HG03342 (cell line): ENCODE measurements around the gene ADAM12.
"Not testable (repeated sequence)": the region's sequence is repeated elsewhere in the genome, so short reads cannot be mapped to it uniquely, and the experiment has no call there.

ENCODE experiments used
- ATAC-seq: cut with Tn5 transposase; IDR thresholded peaks from one replicate; pipeline ENCODE4 v1.9.1; 2021; ENCODE audit warnings: mild to moderate bottlenecking, moderate library complexity; ENCODE audit not compliant: unreplicated experiment

The ADAM12 gene

DNA sequence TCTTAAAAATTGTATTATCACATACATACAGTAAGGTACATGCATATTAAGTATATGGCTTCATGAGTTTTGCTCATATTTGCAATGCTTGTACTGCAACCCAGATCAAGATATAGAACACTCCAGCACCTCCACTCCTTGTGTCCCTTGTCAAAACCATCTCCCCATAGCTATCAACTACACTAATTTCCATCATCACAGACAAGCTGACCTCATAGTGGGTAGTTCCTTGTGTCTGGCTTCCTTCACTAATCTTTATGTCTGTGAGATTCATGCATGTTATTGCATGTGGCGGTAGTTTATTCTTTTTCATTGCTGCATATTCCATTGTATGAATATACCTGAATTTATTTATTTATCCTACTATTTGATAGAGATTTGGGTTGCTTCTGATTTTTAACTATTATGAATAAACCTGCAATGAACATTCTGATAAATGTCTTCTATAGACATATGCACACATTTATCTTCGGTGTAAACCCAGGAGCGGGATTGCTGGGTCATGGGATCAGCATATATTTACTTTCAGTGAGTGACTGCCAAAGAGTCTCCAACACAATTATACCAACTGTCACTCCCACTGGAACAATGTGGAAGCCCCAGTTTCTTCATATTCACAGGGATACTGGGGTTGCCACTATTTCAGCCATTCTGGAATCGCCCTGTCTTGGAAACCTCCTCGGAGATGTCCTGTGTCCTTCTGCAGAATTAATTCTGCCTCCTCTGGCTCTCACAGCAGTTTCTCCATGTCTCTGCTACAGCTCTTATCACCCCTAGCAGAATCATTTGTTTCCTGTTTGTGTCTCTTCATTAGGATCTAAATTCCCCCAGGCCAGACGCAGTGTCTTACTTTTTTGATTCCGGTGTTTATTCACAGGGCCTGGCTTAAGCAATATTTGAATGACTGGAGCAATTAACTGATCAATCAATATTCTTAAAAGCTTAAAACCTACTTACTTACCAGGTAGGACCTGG lies 14.7 kb upstream of the ADAM12 start:
- ATAC-seq: no peak

DNA sequence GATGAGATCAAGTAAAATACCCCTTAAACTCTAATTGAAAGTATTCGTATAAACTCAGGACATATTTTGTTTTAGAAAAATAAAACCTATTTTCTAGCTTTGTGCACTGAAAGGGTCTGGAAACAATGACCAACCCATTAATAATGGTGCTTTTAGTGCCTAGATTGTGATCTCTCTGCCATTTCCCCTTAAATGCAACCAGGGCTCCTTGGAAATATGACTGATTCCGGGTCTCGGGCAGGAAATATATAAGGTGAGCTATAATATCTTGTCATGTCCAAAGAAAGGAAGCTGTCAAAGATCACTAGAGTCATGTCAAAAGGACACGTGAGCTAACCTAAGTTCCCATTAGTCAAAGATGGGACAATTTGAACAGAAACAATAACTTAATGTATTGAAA lies 12.4 kb upstream of the ADAM12 start:
- ATAC-seq: no peak

DNA sequence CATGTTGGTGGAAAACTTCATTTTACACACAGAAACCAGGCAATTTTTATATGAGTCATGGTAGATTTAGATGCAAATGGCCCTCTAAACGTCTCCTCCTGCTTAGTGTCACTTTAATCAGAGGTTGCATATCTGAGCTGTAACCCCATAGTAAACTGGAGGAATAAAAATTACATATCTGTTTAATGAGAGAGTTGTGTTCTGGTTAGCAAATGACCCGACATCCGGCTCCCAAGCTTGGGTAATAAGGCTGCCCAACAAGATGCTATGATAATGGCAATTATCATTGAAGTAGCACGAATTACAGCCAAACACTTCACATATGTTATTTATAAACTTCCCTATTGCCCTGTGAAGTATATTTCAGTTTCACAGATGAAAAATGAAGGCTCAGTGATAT lies 10.6 kb upstream of the ADAM12 start:
- ATAC-seq: no peak

DNA sequence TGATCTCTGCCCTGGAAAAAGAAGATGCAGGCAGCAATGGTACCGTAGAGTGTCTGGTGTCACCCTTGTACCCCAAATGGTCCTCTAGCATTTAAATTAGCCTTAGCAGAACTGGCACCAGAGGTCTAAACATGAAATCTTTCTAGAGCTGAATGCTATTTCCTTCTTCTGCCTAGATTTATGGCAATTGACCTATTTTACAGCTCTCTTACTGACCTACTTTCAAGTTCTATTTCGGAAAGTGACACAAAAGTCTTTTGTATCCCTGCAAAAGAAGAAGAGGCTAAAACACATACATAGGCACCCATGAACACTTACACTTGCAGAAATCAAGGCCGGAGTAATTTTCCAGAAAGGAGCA lies 10.1 kb upstream of the ADAM12 start:
- ATAC-seq: no peak

DNA sequence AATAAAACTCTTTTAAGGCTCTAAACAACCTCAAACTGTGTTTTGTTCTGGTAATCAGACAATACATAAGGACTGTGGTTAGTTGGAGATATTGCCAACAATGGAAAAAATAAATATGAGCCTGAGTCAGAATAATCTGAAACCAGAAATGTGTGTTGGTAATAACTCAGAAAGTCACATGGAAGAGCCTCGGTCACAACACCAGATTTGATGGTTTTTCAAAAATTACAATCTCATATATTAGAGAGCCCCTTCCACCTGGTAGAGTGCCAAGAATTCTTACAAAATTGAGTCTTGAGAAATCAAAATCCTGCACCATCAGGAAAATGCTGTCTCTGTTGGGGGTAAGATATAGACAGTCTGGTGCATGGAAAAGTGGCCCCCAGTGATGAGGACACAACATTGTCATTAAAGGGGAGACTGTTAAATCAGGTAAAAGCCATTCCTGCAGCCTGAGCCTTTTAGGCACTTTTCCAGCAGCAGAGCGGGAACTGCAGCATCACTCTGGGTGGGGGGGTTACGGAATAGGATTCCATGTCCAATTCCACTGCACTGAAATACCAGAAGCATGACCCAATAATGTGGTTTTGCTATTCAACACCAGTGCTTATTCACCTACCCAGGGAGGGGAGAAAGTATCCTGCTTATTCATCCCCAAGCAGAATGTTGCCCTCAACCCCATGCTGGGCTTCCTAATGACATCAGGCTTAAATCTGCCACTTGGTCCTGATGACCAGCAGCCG lies 9.5 kb upstream of the ADAM12 start:
- ATAC-seq: no peak

DNA sequence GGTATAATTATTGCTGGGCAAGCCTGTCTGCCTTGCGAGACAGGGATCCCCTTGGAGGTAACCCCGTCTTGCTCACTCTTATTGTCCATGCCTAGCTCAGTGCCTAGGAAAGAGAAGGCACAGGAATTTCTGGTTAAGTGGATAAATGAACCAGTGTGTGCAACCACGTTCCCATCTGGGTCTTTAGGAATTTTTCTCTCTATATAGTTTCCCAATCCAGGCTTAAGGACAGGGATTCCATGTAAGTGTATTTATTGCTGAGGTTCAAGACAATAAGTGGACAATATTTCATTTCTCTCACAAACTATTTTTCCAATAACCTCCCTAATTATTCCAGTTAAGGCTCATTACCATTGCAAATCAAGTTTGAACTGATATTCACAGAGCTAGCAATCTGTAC lies 8.9 kb upstream of the ADAM12 start:
- ATAC-seq: no peak

DNA sequence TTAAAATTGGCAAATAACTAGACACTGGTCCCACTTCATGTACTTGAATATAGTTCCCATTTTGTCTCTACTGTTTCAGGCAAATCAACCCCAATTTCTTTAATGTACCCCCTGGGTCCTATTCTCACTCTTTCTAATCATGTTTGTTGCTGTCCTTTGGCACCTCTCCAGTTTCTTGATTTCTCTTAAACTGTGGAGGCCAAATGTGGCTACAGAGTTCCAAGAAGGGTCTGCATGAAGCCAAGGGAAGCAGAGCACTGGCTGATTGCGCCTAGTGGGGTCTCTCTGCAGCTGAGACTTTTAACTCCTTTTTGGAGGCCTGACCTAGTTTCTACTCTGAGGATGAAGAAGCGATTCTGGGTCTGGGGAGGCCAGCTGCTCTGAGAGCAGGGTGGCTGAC lies 6.7 kb upstream of the ADAM12 start:
- no peak for ATAC-seq

DNA sequence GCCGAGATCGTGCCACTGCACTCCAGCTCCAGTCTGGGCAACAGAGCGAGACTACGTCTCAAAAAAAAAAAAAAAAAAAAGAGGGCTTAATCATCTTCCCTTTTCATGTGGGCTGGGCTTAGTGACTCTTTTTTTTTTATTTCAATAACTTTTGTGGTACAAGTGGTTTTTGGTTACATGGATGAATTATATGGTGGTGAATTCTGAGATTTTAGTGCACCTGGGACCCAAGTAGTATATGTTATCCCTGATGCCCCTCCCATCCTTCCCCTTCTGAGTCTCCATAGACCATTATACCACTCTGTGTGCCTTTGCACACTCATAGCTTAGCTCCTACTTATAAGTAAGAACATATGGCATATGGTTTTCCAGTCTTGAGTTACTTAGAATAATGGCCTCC lies 4.8 kb upstream of the ADAM12 start:
- no peak for ATAC-seq

DNA sequence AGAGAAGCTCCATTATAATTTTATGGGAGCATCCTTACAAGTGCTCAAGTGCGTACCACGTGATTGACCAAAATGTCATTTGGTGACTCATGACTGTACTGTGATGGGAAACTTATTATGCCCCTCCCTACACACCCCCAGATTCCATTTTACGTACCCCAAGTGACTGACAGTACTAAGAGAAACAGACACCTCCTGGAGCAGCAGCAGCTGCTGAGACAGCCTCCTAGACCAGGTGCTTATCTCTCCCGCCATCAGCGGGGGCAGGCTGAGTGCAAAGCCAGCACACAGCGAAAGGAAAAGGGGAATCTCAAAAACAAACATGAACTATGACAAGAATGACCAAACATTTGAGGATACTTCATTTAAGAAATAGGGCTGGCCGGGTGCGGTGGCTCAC lies 4.2 kb upstream of the ADAM12 start:
- no peak for ATAC-seq

DNA sequence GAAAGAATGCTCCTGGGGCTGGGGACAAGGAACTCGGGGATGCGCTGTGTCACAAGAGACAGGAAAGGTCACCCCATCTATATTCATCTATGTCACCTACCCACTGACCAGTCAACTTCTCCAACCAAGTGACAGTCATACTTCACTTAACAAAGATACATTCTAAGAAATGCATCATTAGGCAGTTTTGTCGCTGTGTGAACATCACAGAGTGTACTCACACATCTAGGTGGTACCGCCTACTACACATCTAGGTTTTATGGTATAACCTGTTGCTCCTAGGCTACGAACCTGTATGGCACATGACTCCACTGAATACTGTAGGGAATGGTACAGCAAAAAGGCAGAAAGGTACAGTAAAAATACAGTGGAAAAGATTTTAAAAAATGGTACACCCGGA lies 3.8 kb upstream of the ADAM12 start:
- ATAC-seq: no peak

DNA sequence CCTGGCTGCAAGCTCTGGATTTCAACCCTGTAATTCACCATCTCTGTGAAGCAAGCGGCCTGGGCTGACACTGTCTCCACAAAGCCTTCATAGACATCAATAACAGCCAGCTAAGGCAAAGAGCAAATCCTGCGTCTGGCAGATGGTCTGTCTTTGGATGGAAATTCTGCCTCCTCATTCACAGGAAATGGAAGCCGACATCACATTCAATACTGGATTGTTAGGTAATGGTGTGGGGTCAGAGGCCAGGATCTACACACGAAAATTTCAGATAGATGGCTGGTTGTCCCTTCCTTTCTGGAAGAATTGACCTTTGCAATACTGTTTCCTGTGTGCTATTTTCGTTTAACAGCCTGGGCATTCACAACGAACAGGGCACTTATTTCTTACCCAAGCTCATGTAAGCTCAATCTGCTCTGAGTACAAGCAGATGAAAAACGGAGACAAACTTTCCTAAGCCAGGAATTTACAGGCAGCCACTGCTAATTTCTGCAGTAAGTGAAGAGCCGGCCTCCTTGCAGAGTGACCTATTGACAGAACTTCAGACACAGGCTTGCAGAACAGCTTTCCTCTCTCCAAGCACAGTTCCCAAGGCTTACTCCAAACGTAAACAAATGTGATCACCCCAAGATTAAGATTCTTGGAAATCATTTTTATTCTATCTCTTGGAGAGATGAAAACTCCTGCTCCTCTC lies 3.1 kb upstream of the ADAM12 start:
- ATAC-seq: no peak

DNA sequence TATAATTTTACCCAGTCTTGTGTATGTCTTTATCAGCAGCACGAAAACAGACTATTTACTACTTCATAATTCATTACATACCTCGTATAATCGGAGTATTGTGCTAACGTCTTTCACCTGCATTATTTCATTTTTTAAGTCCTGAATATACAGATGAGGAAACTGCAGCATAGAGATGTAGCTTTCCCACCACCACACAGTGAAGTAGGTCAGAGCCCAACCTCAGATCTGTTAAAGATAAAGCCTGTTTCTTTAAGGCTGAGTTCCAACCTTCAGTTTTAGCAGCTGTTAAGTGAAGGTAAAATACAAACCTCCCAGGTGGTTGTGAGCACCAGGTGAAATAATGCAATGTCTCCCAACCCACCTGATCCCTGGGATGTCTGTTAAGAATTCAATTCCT lies 2.0 kb upstream of the ADAM12 start:
- no peak for ATAC-seq

DNA sequence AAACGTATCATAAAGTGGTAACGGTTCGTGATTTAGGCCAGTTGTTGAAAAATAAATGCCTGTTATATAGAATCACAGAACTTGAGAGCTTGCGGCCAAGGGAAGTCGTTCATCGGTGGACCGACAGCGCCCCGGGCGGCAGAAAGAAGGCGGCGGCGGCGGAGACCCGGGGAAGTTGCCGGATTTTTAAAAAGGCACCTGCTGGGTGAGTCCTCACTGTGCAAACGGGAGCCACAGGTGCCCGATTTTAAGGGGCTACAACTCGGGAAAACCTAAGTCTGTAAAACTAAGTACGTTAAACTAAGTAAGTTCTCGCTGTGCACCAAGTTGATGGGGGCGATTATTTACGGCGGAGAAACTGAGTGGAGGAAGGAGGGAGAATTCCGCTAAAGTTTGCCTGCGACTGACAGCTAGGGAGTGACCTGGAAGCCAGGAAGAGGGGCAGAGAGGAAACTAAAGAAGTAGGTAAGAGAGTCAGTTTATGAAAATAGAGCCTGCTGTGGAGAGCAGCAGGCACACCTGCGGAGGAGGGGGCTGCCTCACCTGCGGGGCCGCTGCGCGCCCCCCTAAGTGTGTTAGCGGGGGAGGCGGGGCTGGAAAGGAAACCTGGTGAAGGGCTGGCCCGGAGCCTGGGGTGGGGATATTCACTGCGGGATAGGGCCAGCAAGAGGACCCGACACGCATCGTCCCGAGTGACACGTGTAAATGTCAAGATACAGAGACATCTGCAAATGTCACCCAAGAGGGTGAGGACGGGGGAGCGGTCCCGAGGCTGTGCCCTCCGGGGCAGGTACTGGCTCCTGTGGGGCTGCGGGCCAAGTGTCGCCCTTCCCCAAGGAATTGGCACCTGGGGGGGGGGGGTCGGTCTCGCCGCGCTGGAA lies 996 bp downstream of the ADAM12 start:
- ATAC-seq: peak; percentile 48

DNA sequence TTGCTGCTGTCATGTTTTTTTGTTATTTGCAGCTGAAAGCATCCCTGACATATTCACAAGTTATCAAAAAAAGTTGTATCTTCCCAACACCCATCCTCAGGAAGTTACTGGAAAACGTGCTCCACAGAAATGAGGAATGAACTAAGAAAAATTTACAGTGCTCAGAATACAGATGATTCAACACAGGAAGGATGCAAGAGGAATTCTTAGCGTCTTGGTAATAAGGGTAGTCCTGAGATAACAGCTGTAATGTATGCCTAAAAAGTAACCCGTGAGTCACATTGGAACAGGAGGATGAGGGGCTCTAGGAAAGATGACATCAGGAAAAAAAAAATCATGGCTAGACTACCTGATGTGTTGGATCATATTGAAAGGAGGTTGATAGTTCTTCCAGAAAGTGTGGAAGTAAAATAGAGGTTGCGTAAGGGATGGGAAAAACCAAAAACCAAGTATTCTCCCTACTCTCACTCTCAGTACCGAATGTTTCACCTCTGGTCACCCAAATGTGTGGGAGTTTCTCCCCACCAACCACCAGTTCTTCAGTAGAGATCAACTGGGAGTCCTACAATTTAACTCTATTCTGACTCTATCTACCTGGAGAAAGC lies 3.9 kb downstream of the ADAM12 start:
- ATAC-seq: no peak

DNA sequence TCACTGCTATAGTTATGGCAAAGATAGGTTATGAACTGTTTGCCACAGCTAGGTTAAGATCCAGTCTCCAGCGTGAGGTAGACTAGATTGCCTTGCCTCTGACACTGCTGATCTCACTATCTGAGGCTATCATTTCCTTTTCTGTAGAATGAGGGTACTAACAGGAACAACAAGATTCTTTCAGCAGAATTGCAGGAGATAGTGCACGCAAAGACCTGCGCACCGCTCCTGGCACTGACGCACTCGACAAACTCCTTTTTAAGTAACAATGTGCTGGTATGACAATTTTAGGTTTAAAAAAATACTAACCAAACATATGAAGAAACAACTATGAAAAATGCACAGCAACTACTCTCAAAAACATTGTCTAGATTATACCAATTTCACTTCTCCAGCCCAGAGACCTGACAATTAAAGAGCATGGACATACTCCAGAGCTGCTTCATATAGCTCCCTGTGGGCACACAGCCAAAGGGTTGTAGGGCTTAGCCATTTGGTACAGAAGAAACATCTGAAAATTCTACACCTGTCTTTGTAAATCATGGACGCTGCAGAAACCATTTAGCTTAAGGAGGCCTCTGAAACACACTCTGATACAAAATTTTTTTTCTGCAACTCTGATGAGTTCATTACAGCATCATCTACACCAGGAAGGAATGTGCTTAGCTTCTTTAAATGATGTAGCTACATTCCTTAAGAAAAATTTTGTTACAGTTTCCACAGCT lies 7.8 kb downstream of the ADAM12 start:
- ATAC-seq: no peak

DNA sequence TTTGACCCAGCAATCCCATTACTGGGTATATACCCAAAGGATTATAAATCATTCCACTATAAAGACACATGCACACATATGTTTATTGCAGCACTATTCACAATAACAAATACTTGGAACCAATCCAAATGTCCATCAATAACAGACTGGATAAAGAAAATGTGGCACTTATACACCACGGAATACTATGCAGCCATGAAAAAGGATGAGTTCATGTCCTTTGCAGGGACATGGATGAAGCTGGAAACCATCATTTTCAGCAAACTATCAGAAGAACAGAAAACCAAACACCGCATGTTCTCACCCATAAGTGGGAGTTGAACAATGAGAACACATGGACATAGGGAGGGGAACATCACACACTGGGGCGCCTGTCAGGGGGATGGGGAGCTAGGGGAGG lies 9.1 kb downstream of the ADAM12 start:
- ATAC-seq: not testable (repeated sequence)

DNA sequence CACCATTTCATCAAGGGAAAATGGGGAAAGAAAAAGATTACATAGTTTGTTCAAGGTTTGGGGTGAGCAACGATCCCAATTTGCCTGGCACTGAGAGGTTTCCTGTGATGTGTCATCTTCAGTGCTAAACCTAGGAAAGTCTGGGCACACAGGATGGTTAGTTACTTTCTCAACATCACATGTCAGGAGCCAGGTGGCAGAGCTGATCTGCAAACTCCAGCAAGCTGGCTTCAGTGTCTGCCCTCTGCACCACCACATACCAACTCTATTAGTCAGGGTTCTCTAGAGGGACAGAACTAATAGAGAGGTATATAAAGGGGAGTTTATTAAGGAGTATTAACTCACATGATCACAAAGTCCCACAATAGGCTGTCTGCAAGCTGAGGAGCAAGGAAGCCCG lies 11.3 kb downstream of the ADAM12 start:
- ATAC-seq: no peak

DNA sequence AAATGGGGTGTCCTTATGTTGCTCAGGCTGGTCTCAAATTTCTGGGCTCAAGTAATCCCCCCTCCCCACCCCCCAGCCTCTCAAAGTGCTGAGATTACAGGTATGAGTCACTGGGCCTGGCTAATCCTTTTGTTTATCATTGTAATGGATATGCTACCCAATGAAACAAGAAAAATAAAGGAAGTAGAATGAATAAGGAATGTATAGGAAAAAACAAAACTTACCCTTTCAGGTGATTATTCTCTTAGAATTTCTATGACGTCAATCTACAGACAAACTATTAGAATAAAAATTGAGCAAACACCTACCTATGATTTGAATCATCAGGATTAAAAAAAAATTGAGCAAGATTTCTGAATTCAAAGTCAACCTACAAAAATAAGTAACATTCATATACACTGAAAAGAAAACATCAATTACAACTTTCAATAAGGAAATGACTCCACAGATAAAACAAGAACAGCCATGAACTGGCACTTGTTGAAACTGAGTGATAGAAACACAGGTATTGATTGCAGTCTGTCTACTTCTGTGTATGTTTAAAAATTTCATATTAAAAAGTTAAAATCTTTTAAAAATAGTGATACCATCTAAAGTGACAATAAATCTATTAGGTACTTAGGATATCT lies 12.2 kb downstream of the ADAM12 start:
- no peak for ATAC-seq

DNA sequence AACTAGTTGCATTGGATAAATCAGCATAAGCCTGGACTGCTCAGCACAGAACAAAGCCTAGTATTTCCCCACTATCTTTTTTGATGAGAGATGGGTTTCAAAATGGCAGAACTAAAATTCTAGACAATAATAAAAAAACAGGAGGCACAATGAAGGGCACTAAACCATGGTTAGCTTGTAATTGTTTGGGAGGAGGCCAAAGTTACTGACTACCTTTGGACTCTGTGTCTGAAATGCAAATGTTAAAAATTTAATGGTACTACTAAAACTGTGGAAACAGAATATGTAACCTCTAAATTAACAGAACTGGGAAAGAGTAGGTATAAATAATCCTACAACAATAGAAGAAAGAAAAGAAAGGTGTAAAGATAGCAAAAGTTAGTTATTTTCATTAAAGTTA lies 13.0 kb downstream of the ADAM12 start:
- no peak for ATAC-seq
